ENCODE results near the gene VAC14. TPM values are rescaled to one million over a fixed set of nuclear protein-coding genes. Genes with fewer than 3 reads are reported as not detected.
A peak's percentile ranks its signal among the peaks of the same experiment; 100 is the strongest.

VAC14 gene
- total and polyA plus RNA-seq, 2 of the 8 experiments (the other 6 are each of a cell fraction or from before 2014, with no cell fraction given) = 56.0 to 108 TPM

GRCh38 chr16:70778901-70779309, 22.1 kb downstream of the VAC14 start (continued):
- no peak for TF ChIP-seq USF2 (IDR thresholded peaks at IDR 0.05; ENCODE audit: low read length)
- peak; percentile 60 for TF ChIP-seq TEAD4 (IDR thresholded peaks at IDR 0.05; ENCODE audit: low read depth, low read length)
- no peak for TF ChIP-seq SIRT6 (IDR thresholded peaks at IDR 0.05; ENCODE audit: low read length)
- TF ChIP-seq POLR2AphosphoS5 (IDR thresholded peaks at IDR 0.05; ENCODE audit: low read depth, low read length) = peak; percentile 76
- TF ChIP-seq YY1 (IDR thresholded peaks at IDR 0.05; ENCODE audit: low read depth, low read length) = no peak
- no peak for TF ChIP-seq TAF7 (optimal IDR thresholded peaks at IDR 0.05; ENCODE audit: borderline replicate concordance, low read depth, low read length)
- no peak; the same call in 1 of the 2 replicates for TF ChIP-seq MAFK (IDR thresholded peaks at IDR 0.05; ENCODE audit: low read depth, low read length)
- no peak for TF ChIP-seq TAF1 (IDR thresholded peaks at IDR 0.05; ENCODE audit: low read depth, low read length)
